IPS-20b (cell line): ENCODE measurements around the gene CTCFL.

Experiments
- H3K27ac ChIP-seq: one replicate; pipeline ENCODE4 v1.5.1; 2013; ENCODE audit warnings: low read length
- H3K27me3 ChIP-seq: 2 replicates; pipeline ENCODE4 v1.6.1; 2013; ENCODE audit warnings: mild to moderate bottlenecking, low read length, inconsistent platforms; ENCODE audit not compliant: insufficient read depth
- H3K36me3 ChIP-seq: 2 replicates; pipeline ENCODE4 v1.6.1; 2013; ENCODE audit warnings: low read depth, mild to moderate bottlenecking, inconsistent platforms, low read length, moderate library complexity; ENCODE audit not compliant: insufficient read depth
- H3K4me1 ChIP-seq: 2 replicates; pipeline ENCODE4 v1.6.1; 2013; ENCODE audit warnings: mild to moderate bottlenecking, control low read depth, inconsistent platforms, low read length, moderate library complexity; ENCODE audit not compliant: insufficient read depth
- H3K4me3 ChIP-seq: 2 replicates; pipeline ENCODE4 v1.5.1; 2013; ENCODE audit warnings: mild to moderate bottlenecking, low read length, inconsistent platforms
- H3K9ac ChIP-seq: 2 replicates; pipeline ENCODE4 v1.6.1; 2013; ENCODE audit warnings: low read depth, mild to moderate bottlenecking, inconsistent platforms, low read length, moderate library complexity
- H3K9me3 ChIP-seq: 2 replicates; pipeline ENCODE4 v1.6.1; 2013; ENCODE audit warnings: mild to moderate bottlenecking, low read depth, low read length, inconsistent platforms; ENCODE audit not compliant: insufficient read depth

Gene CTCFL

GRCh38 chr20:57558614-57559288 is 33.8 kb upstream of the CTCFL start:
- Histone ChIP-seq H3K4me1 (no peaks in the 10 kb centered on the region), H3K4me3 (no peak overlapping the region), H3K27me3 (peaks cover 5% of the 10 kb centered on the region), H3K36me3 (no peaks in the 10 kb centered on the region), H3K9me3 (no peaks in the 10 kb centered on the region), H3K9ac (no peak overlapping the region), H3K27ac (no peak overlapping the region)

- no peaks in the 10 kb centered on the region for H3K9me3 ChIP-seq
- no peak overlapping the region for H3K4me3 ChIP-seq
- H3K4me1 ChIP-seq, result no peaks in the 10 kb centered on the region
- no peaks in the 10 kb centered on the region for H3K36me3 ChIP-seq
- no peak overlapping the region for H3K27ac ChIP-seq
- peaks cover 5% of the 10 kb centered on the region for H3K27me3 ChIP-seq
- H3K9ac ChIP-seq, result no peak overlapping the region
Measured at GRCh38 chr20:57557926-57558613, 33.1 kb upstream of the CTCFL start.

DNA sequence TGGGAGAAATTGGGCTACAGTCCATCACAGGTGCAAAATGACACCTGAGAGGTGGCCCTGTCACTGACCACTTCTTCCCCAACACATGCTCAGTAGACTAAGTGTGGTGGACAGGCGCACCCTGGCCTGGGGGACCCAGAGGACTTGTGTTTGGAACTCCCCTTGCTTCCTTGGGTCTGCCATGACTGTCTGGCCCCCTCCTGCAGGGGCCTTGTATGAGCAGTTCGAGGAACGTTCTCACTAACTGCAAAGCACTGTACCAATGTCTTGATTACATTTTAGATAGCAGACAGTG is 32.0 kb upstream of the CTCFL start:
- peaks cover 5% of the 10 kb centered on the region for H3K27me3 ChIP-seq
- H3K4me1 ChIP-seq, result no peaks in the 10 kb centered on the region
- H3K4me3 ChIP-seq, result no peak overlapping the region
- no peaks in the 10 kb centered on the region for H3K36me3 ChIP-seq
- H3K27ac ChIP-seq, result no peak overlapping the region
- no peaks in the 10 kb centered on the region for H3K9me3 ChIP-seq
- H3K9ac ChIP-seq, result no peak overlapping the region

- Histone ChIP-seq H3K4me1 (no peaks in the 10 kb centered on the region), H3K4me3 (no peak overlapping the region), H3K27me3 (peaks cover 5% of the 10 kb centered on the region), H3K9me3 (no peaks in the 10 kb centered on the region), H3K27ac (no peak overlapping the region), H3K36me3 (no peaks in the 10 kb centered on the region), H3K9ac (no peak overlapping the region)
Measured at GRCh38 chr20:57555457-57556184, 30.7 kb upstream of the CTCFL start.

GRCh38 chr20:57553376-57554018 is 28.6 kb upstream of the CTCFL start:
- no peaks in the 10 kb centered on the region for H3K36me3 ChIP-seq
- no peak overlapping the region for H3K4me3 ChIP-seq
- H3K9me3 ChIP-seq, result no peaks in the 10 kb centered on the region
- no peak overlapping the region for H3K27ac ChIP-seq
- H3K9ac ChIP-seq, result no peak overlapping the region
- no peaks in the 10 kb centered on the region for H3K4me1 ChIP-seq
- peaks cover 5% of the 10 kb centered on the region for H3K27me3 ChIP-seq

DNA sequence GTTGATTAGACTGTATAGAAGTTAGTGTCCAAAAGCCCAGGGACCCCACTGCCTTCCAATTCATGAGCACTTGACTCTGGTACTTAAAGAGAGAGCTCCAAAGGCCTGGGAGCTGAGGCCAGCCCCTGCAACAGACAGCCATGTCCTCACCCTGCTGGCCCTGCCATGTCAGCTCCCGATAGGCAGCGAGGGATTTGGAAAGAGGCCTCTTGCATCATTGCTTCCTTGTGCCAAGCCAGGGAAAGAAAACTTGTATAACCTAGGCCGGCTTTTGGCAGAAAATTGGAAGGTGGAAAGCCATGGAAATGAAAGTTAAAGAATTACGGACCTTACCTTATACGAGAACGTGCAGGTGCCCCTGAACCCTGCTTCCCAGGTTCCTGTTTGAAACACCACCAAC is 27.5 kb upstream of the CTCFL start:
- Histone ChIP-seq H3K9ac (no peak overlapping the region), H3K27me3 (no peaks in the 10 kb centered on the region; the same call in 1 of the 2 replicates), H3K4me3 (no peak overlapping the region), H3K4me1 (no peaks in the 10 kb centered on the region), H3K36me3 (no peaks in the 10 kb centered on the region), H3K27ac (no peak overlapping the region), H3K9me3 (no peaks in the 10 kb centered on the region)

DNA sequence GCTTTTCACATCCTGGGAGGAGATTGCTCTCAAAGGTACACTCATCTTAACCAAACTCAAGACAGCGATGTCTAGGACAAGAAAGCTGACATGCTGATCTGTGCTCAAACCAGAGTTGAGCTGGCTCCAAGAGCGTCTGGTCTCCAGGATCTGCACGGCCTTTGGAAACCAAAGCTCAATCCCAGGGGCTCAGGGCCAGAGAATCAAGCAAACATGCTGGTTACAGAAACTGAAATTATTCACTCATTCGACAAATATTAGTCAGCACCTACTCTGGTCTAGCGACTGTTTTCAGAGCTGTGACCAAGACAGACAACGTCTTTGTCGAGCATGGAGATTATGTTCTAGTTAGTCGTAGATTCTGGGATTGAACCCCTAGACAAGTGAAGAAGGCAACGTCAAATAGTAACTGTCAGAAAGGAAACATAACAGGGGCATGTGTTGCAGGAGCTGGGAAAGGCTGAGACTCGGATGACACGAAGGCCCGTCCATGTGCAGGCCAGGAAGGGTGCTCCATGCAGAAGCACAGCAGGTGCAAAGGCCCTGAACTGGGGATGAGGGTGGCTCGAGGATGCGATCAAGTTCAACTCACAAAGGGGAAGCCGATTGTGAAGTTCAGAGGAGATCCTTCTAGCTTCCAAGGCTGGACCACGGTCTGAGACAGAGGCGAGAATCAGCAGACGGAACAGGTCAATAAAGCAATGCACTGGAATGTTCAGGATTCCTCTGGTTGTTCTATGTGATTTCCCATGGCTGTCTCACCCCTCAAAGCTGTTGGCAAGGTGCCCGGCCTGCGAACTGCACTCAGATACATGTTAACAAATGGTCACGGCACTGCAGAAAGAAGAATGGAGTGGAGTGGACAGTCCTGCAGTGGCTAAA is 23.5 kb upstream of the CTCFL start:
- no peaks in the 10 kb centered on the region for H3K27me3 ChIP-seq
- no peaks in the 10 kb centered on the region for H3K9me3 ChIP-seq
- H3K27ac ChIP-seq, result no peak overlapping the region
- no peaks in the 10 kb centered on the region; the same call in 1 of the 2 replicates for H3K4me1 ChIP-seq
- no peak overlapping the region for H3K9ac ChIP-seq
- no peaks in the 10 kb centered on the region for H3K36me3 ChIP-seq
- no peak overlapping the region for H3K4me3 ChIP-seq

GRCh38 chr20:57546956-57547649 is 22.2 kb upstream of the CTCFL start:
- Histone ChIP-seq H3K4me1 (no peaks in the 10 kb centered on the region; the same call in 1 of the 2 replicates), H3K4me3 (no peak overlapping the region), H3K27ac (no peak overlapping the region), H3K9me3 (no peaks in the 10 kb centered on the region), H3K27me3 (no peaks in the 10 kb centered on the region), H3K9ac (no peak overlapping the region), H3K36me3 (no peaks in the 10 kb centered on the region)

GRCh38 chr20:57545927-57546662 is 21.2 kb upstream of the CTCFL start:
- no peaks in the 10 kb centered on the region; the same call in 1 of the 2 replicates for H3K4me1 ChIP-seq
- H3K27me3 ChIP-seq, result no peaks in the 10 kb centered on the region
- no peak overlapping the region for H3K27ac ChIP-seq
- no peak overlapping the region for H3K9ac ChIP-seq
- no peaks in the 10 kb centered on the region for H3K9me3 ChIP-seq
- no peaks in the 10 kb centered on the region for H3K36me3 ChIP-seq
- H3K4me3 ChIP-seq, result no peak overlapping the region

DNA sequence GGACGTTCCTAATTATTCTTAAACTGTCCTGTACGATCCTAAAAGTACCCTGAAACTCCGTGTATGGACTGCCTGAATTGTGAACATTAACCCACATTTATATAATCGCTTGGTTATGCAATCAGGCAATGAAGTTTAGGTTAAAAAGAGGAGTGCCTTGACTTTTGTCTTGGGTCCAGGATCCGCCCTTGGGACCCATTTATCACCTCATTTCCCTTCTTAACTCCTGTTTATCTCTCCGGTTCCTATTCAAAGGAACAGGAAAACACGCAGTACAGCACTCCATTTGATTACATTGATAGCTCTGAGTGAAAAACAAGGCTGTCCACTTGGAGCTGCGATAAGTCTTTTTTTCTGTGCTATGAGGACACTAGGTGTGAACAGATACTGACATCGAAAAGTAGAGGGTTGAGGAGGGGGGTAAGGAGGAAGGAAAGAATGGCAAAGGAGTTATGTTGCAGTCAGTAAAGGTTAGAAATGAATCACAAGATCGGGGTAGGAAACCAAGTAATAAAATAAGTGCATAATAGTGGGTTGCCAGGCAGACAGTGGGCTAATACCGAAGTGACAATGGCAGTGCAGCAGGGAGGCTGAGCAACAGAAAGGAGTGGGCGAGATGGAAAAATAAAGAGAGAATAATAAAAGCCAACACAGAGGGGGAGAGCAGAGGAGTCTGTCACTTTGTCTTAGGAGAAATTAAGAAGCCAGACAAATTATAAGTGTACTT is 20.1 kb upstream of the CTCFL start:
- no peak overlapping the region for H3K4me3 ChIP-seq
- H3K4me1 ChIP-seq, result no peaks in the 10 kb centered on the region; the same call in 1 of the 2 replicates
- no peak overlapping the region for H3K27ac ChIP-seq
- H3K27me3 ChIP-seq, result no peaks in the 10 kb centered on the region
- no peaks in the 10 kb centered on the region for H3K36me3 ChIP-seq
- H3K9ac ChIP-seq, result no peak overlapping the region
- H3K9me3 ChIP-seq, result no peaks in the 10 kb centered on the region
